GM19463 (cell line): Measurements from ENCODE around the gene POLR1B.
"Not testable (repeated sequence)": the region's sequence is repeated elsewhere in the genome, so short reads cannot be mapped to it uniquely, and the experiment has no call there.

Experiments
- ATAC-seq: cut with Tn5 transposase; IDR thresholded peaks from one replicate; pipeline ENCODE4 v1.9.1; 2021; ENCODE audit warnings: mild to moderate bottlenecking, moderate library complexity; ENCODE audit not compliant: unreplicated experiment

POLR1B gene

DNA sequence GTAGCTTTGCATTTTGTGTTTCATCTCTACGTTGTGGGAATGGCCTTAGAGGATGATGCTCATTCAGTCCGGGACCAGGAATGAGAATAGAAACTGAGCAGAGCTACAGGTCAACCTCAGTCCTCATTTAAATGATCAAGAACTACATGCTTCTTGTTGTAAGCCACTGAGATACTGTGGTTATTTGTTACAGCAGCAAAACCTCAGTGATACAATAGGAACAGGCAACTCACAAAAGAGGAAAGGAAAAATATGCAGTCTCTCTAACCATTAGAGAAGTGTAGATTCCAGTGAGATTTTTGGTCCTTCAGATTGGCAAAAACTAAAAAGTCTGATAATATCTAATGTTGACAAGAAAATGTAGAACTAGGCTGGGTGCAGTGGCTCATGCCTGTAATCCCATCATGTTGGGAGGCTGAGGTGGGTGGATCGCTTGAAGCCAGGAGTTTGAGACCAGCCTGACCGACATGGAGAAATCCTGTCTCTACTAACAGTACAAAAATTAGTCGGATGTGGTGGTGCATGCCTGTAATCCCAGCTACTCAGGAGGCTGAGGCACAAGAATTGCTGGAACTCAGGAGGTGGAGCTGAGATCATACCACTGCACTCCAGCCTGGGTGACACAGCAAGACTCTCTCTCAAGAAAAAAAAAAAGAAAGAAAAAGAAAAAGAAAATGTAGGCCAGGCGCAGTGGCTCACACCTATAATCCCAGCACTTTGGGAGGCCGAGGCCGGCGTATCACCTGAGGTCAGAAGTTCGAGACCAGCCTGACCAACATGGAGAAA, 55.5 kb downstream of the POLR1B start:
- ATAC-seq, result no peak

- ATAC-seq, result no peak
These were observed 58.4 kb downstream of the POLR1B start for GRCh38 chr2:112600634-112601033.

- no peak for ATAC-seq
These were observed 59.5 kb downstream of the POLR1B start for GRCh38 chr2:112601754-112602153.

DNA sequence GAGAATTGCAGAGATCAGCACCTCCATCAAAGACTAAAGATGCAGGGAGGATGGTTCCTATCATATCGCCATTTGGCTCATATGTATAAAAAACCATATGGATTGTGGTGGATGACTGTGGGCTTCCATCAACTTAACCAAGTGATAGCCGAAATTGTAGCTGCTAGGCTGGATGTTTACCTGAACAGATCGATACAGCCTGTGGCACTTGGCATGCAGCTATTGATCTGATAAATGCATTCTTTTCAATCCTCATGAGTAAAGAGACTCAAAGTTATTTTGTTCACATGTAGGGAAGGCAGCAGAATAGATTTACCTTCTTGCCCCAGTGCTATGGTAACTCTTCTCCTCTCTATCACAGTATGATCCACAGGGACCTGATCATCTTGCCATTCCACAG, 60.7 kb downstream of the POLR1B start:
- ATAC-seq, result no peak

GRCh38 chr2:112603731-112604130, 61.5 kb downstream of the POLR1B start:
- ATAC-seq, result no peak

- ATAC-seq, result no peak
These were observed 62.7 kb downstream of the POLR1B start for GRCh38 chr2:112604952-112605351.

- ATAC-seq, result no peak
These were observed 63.7 kb downstream of the POLR1B start for GRCh38 chr2:112605926-112606325.

GRCh38 chr2:112606547-112606946, 64.3 kb downstream of the POLR1B start:
- no peak for ATAC-seq

GRCh38 chr2:112607680-112608438, 65.6 kb downstream of the POLR1B start:
- no peak for ATAC-seq

DNA sequence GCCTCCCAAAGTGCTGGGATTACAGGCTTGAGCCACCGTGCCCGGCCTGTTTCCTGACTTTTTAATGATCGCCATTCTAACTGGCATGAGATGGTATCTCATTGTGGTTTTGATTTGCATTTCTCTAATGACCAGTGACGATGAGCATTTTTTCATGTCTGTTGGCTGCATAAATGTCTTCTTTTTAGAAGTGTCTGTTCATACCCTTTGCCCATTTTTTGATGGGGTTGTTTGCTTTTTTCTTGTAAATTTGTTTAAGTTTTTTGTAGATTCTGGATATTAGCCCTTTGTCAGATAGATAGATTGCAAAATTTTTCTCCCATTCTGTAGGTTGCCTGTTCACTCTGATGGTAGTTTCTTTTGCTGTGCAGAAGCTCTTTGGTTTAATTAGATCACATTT, 67.1 kb downstream of the POLR1B start:
- ATAC-seq, result not testable (repeated sequence)

GRCh38 chr2:112612283-112612682, 70.0 kb downstream of the POLR1B start:
- ATAC-seq, result not testable (repeated sequence)

DNA sequence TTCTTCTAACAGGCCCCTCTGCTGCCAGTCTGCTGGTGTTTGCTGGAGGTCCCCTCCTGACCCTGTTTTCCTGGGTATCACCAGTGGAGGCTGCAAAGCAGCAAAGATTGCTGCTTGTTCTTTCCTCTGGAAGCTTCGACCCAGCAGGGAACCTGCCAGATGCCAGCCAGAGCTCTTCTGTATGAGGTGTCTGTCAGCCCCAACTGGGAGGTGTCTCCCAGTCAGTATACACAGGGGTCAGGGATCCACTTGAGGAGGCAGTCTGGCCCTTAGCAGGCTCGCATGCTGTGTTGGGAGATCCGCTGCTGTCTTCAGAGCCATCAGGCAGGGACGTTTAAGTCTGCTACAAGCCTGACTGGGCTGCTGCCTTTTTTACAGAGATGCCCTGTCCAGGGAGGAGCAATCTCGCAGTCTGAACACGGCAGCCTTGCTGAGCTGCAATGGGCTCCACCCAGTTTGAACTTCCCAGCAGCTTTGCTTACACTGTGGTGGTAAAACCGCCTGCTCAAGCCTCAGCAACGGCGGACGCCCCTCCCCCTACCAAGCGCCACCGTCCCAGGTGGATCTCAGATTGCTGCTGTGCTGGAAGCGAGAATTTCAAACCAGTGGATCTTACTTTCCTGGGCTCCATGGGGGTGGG, 72.1 kb downstream of the POLR1B start:
- ATAC-seq, result no peak

DNA sequence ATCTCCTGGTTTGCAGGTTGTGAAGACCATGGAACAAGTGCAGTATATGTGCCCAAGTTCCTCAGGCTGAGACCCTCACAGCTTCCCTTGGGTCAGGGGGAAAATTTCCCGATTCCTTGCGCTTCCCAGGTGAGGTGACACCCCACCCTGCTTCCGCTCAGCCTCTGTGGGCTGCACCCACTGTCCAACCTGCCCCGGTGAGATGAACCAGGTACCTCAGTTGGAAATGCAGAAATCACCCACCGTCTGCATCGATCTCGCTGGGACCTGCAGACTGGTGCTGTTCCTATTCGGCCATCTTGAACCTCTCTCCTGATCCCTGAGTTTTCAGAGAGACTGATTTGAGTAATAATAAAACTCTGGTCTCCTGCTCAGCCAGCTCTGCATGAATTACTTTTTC, 72.8 kb downstream of the POLR1B start:
- no peak for ATAC-seq

DNA sequence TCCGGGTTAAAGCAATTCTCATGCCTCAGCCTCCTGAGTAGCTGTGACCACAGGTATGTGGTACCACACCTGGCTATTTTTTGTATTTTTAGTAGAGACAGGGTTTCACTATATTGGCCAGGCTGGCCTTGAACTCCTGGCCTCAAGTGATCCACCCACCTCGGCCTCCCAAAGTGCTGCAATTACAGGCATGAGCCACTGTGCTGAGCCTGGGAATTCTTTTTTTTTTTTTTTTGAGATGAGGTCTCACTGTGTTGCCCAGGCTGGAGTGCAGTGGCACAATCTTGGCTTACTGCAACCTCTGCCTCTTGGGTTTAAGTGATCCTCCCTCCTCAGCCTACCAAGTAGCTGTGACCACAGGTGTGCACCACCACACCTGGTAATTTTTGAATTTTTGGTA, 73.5 kb downstream of the POLR1B start:
- not testable (repeated sequence) for ATAC-seq

- no peak for ATAC-seq
These were observed 76.1 kb downstream of the POLR1B start for GRCh38 chr2:112618383-112618782.

DNA sequence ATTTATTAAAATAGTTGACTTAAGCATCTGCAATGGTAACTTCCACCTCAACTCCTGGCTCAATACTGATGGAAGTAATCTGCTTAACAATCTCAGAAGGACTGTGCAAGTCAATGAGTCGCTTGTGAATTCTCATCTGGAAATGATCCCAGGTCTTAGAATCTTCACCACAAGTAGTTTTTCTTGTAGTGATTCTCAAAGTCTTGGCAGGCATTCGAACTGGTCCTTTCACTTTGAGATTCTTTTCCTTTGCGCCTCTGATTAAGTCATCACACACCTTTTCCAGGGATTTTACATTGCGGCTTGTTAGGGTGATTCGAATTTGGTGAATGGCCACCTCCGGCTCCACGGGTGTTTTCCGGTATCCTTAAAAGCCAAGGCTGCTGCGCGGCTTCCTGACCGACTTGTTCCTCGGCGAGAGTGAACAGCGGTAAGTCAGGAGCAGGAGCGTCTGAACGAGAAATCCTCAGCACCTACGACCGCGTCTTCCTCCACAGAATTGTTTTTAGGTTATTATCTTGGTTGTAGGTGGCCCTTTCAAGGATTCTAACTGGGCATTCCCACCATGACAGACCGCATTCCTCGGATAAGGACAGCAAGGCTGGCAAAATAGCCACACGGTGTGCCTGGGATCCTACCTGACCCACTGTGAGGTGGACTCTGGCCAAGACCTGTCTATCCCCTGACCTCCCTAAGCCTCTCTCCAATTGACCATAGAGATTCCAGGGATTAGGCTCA, 79.7 kb downstream of the POLR1B start:
- ATAC-seq, result no peak

GRCh38 chr2:112622528-112622849, 80.2 kb downstream of the POLR1B start:
- ATAC-seq, result no peak

DNA sequence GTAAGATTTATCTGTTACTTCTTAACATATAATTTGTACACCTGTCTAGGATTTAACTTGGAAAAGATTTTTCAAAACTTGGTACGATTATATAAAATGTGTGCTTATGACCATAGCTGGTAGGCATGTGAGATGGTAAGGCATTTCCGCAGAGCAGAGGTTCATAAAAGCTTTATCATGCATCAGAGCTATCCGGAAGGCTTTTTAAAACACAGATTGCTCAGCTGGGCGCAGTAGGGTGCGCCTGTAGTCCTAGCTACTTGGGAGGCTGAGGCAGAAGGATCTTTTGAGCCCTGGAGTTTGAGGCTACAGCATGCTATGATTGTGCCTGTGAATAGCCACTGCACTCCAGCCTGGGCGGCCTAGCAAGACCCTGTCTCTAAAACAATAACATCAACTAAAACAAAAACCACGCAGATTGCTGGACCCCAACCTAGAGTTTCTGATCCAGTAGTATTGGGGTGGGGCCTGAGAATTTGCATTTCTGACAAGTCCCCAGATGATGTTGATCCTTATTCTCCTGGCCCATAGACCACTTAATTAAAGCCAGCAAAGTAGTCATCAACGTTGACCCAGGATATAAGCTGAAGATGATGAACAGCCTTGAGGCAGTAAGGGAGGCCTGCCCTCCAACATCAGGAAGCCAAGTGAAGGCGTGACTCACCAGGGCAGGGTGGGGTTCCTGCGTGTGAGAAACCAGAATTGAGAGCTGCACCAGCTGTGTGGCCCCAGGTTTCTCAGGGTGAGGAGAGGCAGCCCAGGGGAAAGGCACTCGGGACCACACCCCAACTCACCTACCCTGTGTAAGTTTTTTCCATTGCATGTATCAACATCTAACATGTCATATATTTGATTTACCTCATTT, 81.9 kb downstream of the POLR1B start:
- ATAC-seq, result peak; percentile 71

GRCh38 chr2:112625474-112626114, 83.3 kb downstream of the POLR1B start:
- no peak for ATAC-seq

DNA sequence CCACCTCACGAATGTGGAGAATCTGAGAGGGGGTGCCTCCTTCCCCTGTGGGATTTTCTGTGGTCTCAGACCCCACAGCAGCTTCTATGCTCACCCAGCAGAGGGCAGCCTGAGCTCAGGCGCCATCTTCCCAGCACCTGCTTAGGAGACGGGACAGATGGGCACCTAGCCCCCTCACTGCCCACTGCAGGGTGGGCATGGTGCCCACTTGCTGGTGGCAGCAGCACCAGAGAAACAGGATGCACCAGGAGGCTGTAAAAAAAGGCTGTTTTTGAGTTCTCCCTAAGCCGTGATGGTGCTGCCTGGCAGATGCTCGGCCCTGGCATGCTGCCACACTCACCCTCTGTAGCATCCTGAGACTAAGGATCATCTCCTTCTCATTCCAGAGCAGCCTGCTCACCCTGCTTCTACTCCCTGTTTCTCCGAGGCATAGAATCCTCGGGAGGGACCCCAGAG, 84.4 kb downstream of the POLR1B start:
- ATAC-seq, result peak; percentile 48
